Fibroblast of skin of left biceps (primary cell): ENCODE measurements around the gene RPS15A.
"Not testable (repeated sequence)": the region's sequence is repeated elsewhere in the genome, so short reads cannot be mapped to it uniquely, and the experiment has no call there.

Experiments used
- DNase-seq, 2 experiments: peaks; one replicate each; pipeline ENCODE4 v3.0.0-alpha.2; 2013; ENCODE audit warnings: low read depth in 2 of 2

RPS15A gene

DNA sequence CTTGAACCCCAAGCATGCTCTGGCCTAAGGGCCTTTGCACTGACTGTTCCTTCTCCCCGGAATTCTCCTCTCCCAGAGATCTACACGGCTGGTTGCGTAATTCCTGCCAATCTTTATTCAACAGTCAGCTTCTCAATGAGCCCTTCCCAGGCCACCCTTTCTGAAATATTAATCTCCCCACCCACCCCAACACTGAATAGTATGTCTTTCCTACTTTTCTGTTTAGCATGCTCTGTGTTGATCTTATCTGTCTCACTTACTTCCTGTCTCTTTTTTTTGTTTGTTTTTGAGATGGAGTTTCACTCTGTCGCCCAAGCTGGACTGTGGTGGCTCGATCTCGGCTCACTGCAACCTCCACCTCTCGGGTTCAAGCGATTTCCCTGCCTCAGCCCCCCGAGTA, 33.5 kb downstream of the RPS15A start:
- not testable (repeated sequence) for DNase-seq

DNA sequence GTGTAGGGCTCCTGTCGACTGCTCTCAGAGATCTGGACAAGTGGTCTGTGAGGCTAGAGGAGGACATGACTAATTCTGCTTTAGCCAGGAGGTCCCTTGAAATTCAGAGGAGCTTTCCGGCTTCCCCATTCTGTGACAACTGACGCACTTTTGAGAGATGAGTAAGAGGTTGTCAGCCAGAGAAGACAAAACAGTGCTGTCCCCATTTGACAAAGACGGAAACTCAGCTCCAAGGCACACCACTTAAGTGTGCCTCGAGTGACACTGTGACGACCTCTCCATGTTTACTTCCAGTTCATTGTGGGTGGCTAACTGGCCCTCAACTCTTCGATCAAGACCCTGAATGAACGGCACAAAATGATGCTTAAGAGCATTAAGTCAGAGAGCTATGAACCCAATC, 47.3 kb downstream of the RPS15A start:
- not testable (repeated sequence) for DNase-seq

- not testable (repeated sequence) for DNase-seq
These were observed 50.1 kb downstream of the RPS15A start for GRCh38 chr16:18740027-18740426.

DNA sequence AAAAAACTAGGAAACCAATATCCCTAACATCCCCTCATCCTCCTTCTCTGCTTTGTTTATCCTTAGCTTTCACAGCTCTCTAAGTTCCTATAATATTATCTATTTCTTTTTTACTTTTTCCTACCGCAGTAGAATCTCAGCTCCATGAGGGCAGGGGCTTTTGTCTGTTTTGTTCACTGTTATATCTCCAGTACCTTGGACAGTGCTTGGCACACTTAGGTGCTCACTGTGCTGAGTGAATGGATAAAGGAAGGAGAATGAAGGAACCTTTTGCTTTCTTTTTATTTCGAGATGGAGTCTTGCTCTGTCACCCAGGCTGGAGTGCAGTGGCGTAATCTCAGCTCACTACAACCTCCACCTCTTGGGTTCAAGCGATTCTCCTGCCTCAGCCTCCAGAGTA, 51.4 kb downstream of the RPS15A start:
- DNase-seq, result not testable (repeated sequence)

GRCh38 chr16:18734279-18734678, 55.9 kb downstream of the RPS15A start:
- DNase-seq, result not testable (repeated sequence)
